Measurements from ENCODE around the gene FILIP1.

DNA sequence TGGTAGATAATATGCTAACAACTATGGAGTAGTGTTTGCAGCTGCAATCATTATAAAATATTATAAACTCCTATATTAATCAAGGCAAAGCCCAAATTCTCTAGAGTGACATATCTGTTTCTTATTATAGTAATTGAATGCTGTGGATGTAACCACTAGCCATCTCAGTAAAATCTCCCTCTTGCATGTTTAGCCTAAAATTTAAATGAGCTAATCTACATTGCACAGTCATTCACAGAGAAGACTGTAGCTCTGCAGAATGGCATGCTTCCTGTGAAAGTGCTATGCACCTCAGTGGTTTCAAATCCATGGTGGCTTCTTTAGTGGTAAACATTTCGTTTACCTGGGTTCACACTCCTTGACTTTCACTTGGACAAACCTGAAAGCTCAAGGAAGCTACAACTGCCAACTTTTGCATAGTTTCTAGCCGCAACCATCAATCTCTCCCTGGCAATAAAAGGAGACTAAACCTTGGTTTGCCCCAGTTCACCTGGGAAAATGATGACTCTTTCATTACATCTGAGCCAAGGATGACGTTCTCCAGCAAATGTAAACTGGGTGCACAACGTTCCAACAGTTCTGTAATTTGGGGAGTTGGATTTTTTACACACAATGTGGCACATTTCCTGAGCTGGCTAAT, 47.2 kb downstream of the FILIP1 start:
- TF ChIP-seq, protein P1, sequence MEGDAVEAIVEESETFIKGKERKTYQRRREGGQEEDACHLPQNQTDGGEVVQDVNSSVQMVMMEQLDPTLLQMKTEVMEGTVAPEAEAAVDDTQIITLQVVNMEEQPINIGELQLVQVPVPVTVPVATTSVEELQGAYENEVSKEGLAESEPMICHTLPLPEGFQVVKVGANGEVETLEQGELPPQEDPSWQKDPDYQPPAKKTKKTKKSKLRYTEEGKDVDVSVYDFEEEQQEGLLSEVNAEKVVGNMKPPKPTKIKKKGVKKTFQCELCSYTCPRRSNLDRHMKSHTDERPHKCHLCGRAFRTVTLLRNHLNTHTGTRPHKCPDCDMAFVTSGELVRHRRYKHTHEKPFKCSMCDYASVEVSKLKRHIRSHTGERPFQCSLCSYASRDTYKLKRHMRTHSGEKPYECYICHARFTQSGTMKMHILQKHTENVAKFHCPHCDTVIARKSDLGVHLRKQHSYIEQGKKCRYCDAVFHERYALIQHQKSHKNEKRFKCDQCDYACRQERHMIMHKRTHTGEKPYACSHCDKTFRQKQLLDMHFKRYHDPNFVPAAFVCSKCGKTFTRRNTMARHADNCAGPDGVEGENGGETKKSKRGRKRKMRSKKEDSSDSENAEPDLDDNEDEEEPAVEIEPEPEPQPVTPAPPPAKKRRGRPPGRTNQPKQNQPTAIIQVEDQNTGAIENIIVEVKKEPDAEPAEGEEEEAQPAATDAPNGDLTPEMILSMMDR (IDR thresholded peaks at IDR 0.05), result no peak
- TF ChIP-seq POLR2A (IDR thresholded peaks at IDR 0.05) (no peak), POLR2AphosphoS5 (IDR thresholded peaks at IDR 0.05; ENCODE audit: insufficient read depth in 1 of 2, low read depth in 1 of 2) (no peak)
